ENCODE data around the gene CPM. TPM values are rescaled to one million over a fixed set of nuclear protein-coding genes. Genes with fewer than 3 reads are reported as not detected.

Gene CPM
- total and polyA plus RNA-seq, 10 of the 15 experiments (the other 5 are each of a cell fraction or from before 2014, with no cell fraction given), result 0.06 to 1.7 (median 0.41) TPM

DNA sequence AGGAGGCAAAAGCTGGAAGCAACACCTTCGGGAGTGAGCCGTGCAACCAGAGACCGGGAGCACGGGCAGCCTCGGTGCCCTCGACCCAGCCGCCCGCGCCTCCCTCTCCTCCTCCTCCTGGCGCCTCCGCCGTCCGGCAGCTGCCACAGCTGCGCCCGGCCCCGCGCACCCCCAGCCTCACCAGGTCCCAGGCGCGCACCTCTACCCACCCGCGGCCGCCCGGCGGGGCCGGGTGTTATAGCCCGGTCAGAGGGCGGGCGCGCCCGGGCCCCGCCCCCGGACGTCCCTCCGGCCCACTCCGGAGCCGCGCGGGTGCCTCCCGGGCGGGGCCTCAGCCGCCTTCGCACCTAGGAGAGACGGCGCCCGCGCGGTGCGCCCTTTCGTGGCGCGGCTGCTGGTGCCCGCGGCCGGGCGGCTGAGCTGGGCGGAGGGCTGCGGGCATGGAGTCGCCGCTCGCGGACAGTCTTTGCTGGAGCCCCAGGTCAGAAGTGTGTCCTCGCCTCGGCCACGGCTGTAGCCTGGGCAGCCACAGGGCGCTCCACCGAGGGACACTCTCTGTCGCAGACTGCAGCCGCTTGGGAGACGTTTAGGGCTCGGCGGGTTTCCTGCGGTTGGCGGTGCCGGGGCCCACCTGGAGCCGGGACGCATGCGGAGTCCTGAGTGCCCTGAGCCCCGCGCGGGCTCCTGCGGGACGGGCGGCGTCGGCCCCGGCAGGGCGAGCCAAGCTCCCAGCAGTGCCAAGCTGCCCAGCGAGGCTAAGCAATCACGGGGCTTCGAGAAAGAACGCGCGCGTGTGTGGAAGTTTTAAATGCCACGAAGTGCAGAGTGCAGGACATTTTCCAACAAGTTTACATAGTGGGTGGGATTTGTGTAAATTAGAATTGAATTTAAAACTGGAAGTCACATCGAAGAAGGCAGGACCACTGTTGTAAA lies at the start of gene CPM (continued):
- TF ChIP-seq SPI1 (IDR thresholded peaks at IDR 0.05; ENCODE audit: borderline replicate concordance, insufficient read depth, low read depth, low read length) (no peak), ZNF24 (IDR thresholded peaks at IDR 0.05) (no peak), KDM1A (IDR thresholded peaks at IDR 0.05; ENCODE audit: borderline replicate concordance) (no peak), ZNF207 (IDR thresholded peaks at IDR 0.05; ENCODE audit: borderline replicate concordance) (no peak), RELB (IDR thresholded peaks at IDR 0.05; ENCODE audit: low read depth) (no peak), MXI1 (IDR thresholded peaks at IDR 0.05; ENCODE audit: low read depth, low read length) (no peak), NFYA (IDR thresholded peaks at IDR 0.05; ENCODE audit: borderline replicate concordance, low read depth, low read length) (no peak)
- TF ChIP-seq, protein P1, sequence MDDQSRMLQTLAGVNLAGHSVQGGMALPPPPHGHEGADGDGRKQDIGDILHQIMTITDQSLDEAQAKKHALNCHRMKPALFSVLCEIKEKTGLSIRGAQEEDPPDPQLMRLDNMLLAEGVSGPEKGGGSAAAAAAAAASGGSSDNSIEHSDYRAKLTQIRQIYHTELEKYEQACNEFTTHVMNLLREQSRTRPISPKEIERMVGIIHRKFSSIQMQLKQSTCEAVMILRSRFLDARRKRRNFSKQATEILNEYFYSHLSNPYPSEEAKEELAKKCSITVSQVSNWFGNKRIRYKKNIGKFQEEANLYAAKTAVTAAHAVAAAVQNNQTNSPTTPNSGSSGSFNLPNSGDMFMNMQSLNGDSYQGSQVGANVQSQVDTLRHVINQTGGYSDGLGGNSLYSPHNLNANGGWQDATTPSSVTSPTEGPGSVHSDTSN (IDR thresholded peaks at IDR 0.05; ENCODE audit: insufficient replicate concordance, low read depth, low read length), result no peak
- TF ChIP-seq, protein P2, sequence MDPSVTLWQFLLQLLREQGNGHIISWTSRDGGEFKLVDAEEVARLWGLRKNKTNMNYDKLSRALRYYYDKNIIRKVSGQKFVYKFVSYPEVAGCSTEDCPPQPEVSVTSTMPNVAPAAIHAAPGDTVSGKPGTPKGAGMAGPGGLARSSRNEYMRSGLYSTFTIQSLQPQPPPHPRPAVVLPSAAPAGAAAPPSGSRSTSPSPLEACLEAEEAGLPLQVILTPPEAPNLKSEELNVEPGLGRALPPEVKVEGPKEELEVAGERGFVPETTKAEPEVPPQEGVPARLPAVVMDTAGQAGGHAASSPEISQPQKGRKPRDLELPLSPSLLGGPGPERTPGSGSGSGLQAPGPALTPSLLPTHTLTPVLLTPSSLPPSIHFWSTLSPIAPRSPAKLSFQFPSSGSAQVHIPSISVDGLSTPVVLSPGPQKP (IDR thresholded peaks at IDR 0.05; ENCODE audit: low read depth, low read length), result no peak

Data from GM12878 (cell line).